ENCODE measurements around the gene PACS2.

- no peak for TF ChIP-seq YY1 (IDR thresholded peaks at IDR 0.05; ENCODE audit: low read depth)
- no peak for TF ChIP-seq RAD21 (IDR thresholded peaks at IDR 0.05; ENCODE audit: low read depth)
- TF ChIP-seq EGR1 (IDR thresholded peaks at IDR 0.05): no peak
- no peak for TF ChIP-seq TAF1 (IDR thresholded peaks at IDR 0.05; ENCODE audit: low read depth)
- no peak for TF ChIP-seq FOXM1 (IDR thresholded peaks at IDR 0.05; ENCODE audit: borderline replicate concordance, low read depth)
- TF ChIP-seq NFIC (IDR thresholded peaks at IDR 0.05): no peak
- TF ChIP-seq CEBPB (IDR thresholded peaks at IDR 0.05): no peak
- TF ChIP-seq, protein P1, sequence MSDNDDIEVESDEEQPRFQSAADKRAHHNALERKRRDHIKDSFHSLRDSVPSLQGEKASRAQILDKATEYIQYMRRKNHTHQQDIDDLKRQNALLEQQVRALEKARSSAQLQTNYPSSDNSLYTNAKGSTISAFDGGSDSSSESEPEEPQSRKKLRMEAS (IDR thresholded peaks at IDR 0.05): no peak
- no peak for TF ChIP-seq EP300 (IDR thresholded peaks at IDR 0.05; ENCODE audit: borderline replicate concordance)
- TF ChIP-seq, protein P2, sequence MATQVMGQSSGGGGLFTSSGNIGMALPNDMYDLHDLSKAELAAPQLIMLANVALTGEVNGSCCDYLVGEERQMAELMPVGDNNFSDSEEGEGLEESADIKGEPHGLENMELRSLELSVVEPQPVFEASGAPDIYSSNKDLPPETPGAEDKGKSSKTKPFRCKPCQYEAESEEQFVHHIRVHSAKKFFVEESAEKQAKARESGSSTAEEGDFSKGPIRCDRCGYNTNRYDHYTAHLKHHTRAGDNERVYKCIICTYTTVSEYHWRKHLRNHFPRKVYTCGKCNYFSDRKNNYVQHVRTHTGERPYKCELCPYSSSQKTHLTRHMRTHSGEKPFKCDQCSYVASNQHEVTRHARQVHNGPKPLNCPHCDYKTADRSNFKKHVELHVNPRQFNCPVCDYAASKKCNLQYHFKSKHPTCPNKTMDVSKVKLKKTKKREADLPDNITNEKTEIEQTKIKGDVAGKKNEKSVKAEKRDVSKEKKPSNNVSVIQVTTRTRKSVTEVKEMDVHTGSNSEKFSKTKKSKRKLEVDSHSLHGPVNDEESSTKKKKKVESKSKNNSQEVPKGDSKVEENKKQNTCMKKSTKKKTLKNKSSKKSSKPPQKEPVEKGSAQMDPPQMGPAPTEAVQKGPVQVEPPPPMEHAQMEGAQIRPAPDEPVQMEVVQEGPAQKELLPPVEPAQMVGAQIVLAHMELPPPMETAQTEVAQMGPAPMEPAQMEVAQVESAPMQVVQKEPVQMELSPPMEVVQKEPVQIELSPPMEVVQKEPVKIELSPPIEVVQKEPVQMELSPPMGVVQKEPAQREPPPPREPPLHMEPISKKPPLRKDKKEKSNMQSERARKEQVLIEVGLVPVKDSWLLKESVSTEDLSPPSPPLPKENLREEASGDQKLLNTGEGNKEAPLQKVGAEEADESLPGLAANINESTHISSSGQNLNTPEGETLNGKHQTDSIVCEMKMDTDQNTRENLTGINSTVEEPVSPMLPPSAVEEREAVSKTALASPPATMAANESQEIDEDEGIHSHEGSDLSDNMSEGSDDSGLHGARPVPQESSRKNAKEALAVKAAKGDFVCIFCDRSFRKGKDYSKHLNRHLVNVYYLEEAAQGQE (IDR thresholded peaks at IDR 0.05; ENCODE audit: low read depth): no peak
- TF ChIP-seq USF1 (IDR thresholded peaks at IDR 0.05): no peak
These were observed 45.7 kb upstream of the PACS2 start for GRCh38 chr14:105268736-105269354.

Measured in Ishikawa (cell line).